Thymus (tissue), 14 donors: ENCODE results near the gene DNAJB13. TPM values are rescaled to one million over a fixed set of nuclear protein-coding genes. Genes with fewer than 3 reads are reported as not detected.

Experiments
- DNase-seq, 9 donors: peaks; one replicate each; pipeline ENCODE4 v3.0.0-alpha.2; 2013; ENCODE audit warnings: low spot score in 9 of 9, low read depth in 6 of 9, missing footprints in 1 of 9
- H3K27ac ChIP-seq, 2 donors: one replicate each; pipeline ENCODE4 v1.5.1; 2013; ENCODE audit warnings: control low read depth in 1 of 2, low read depth in 1 of 2, low read length in 1 of 2, mild to moderate bottlenecking in 1 of 2, moderate library complexity in 1 of 2
- H3K27me3 ChIP-seq, 2 donors: one replicate each; pipeline ENCODE4 v1.5.1; 2013; ENCODE audit warnings: low read length in 1 of 2; ENCODE audit not compliant: control insufficient read depth in 2 of 2, insufficient read depth in 1 of 2
- H3K36me3 ChIP-seq, 2 donors: one replicate each; pipeline ENCODE4 v1.5.1; 2013; ENCODE audit warnings: low read length in 1 of 2, mild to moderate bottlenecking in 1 of 2, moderate library complexity in 1 of 2; ENCODE audit not compliant: control insufficient read depth in 2 of 2, insufficient read depth in 2 of 2
- H3K4me1 ChIP-seq, 2 donors: one replicate each; pipeline ENCODE4 v1.5.1; 2013; ENCODE audit warnings: low read length in 2 of 2; ENCODE audit not compliant: control insufficient read depth in 2 of 2, insufficient read depth in 2 of 2
- H3K4me3 ChIP-seq, 2 donors: one replicate each; pipeline ENCODE4 v1.5.1; 2013; ENCODE audit warnings: low read length in 2 of 2, control low read depth in 1 of 2, mild to moderate bottlenecking in 1 of 2
- H3K9me3 ChIP-seq, 2 donors: one replicate each; pipeline ENCODE4 v1.5.1; 2013; ENCODE audit warnings: low read length in 1 of 2, mild to moderate bottlenecking in 1 of 2; ENCODE audit not compliant: control insufficient read depth in 2 of 2, insufficient read depth in 1 of 2
- WGBS: extraction: QIAGEN DNeasy Blood & Tissue Kit; methylation state at CpG from one replicate; pipeline ENCODE4 v1.1.7; 2013; 5-methylcytosine and 5-hydroxymethylcytosine counted together
- long read RNA-seq, 10 donors: transcript quantifications; one replicate each; lab custom pipeline, GENCODE V29; 2026
- polyA plus RNA-seq: library from polyadenylated mRNA; stranded (reverse); fragments of 200-250 nt; gene quantifications from one replicate; pipeline ENCODE4 v1.2.3, GENCODE V29; 2013
- total RNA-seq: library from RNA; stranded (reverse); fragments of 120-200 nt; gene quantifications from one replicate; pipeline ENCODE4 v1.2.4, GENCODE V29; 2013
- donor health status: healthy.

The DNAJB13 gene, protein sequence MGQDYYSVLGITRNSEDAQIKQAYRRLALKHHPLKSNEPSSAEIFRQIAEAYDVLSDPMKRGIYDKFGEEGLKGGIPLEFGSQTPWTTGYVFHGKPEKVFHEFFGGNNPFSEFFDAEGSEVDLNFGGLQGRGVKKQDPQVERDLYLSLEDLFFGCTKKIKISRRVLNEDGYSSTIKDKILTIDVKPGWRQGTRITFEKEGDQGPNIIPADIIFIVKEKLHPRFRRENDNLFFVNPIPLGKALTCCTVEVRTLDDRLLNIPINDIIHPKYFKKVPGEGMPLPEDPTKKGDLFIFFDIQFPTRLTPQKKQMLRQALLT
- total RNA-seq (0.24 TPM), polyA plus RNA-seq (0.30 TPM)
- long read RNA-seq, donor 1: 0 reads
- long read RNA-seq, donor 2: 0 reads
- long read RNA-seq, donor 3: 0 reads
- long read RNA-seq, donor 4: 0 reads
- long read RNA-seq, donor 5: 0 reads
- long read RNA-seq, donor 6: 0 reads
- long read RNA-seq, donor 7: 0 reads
- long read RNA-seq, donor 8: 0 reads
- long read RNA-seq, donor 9: 0 reads
- long read RNA-seq, donor 10: 0 reads

DNA sequence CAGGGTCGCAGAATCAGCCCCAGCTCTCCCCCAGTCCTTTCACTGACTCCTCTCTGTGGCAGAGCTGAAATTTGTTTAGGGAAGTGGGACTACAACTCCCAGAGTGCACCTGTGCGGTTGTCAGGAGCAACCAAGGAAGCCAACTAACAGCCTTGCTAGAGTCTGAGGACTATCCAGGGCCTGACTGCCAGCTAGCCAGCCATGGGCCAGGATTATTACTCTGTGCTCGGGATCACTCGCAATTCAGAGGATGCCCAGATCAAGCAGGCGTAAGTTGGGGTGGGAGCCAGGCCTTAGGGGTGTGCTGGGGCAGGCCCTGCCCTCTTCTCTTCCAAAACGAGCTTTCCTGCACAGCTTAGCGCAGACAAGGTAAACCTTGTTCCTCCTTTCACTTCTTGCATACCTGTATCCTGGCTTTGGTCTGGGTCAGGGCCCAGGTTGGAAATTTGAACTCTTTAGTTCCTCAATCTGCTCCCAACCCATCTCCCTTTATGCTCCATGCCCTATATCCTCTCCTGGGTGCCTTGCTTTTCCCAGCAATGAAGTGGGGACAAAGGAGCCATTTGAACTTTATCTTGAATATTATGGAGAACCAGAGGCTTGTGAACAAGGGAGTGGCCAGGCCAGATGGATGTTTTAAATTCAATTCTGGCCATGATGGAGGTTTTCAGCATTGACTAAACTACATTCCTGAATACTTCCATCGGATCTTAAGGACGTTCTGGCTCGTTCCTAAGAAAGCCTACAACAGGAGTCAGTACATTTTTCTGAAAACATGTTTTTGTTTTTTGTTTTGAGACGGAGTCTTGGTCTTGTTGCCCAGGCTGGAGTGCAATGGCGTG lies at the start of gene DNAJB13:
DNAJB13 (plus strand) TSS at position 158 of the 842 bp plus-strand sequence; CDS start at position 202, 44 bp downstream.
- H3K9me3 ChIP-seq: no peaks in the 10 kb centered on the region
- peak in 2 of 9 donors; percentile 55 to 64 for DNase-seq
- no peaks in the 10 kb centered on the region for H3K27me3 ChIP-seq
- H3K4me3 ChIP-seq: no peak within 1 kb of the TSS
- no peak within 1 kb of the TSS for H3K27ac ChIP-seq
- WGBS: 96% methylated on average over 12 of the region's 12 CpGs
- H3K36me3 ChIP-seq: no peaks in the 10 kb centered on the region
- no peaks in the 10 kb centered on the region for H3K4me1 ChIP-seq

DNA sequence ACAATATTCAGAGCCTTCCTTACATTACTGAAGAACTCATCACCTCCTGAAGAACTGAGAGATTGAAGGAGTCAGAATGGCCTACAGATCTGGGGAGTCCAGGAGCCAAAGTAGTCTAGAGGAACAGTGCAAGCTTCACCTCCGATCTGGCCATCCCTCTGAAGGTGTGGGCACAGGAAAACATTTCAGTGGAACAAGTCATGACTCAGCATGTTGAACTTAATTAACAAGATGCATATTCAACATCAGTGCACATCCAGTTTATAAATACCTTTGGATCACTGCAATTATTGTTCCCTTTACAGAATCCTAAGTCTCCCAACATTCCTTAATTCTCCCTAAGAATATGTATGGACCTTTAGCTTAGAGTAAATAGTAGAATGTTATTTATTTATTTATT lies 48.5 kb upstream of the DNAJB13 start:
- peaks cover 15 to 22% of the 10 kb centered on the region in 2 donors for H3K36me3 ChIP-seq
- H3K4me1 ChIP-seq: peaks cover 0 to 2% of the 10 kb centered on the region in 2 donors

DNA sequence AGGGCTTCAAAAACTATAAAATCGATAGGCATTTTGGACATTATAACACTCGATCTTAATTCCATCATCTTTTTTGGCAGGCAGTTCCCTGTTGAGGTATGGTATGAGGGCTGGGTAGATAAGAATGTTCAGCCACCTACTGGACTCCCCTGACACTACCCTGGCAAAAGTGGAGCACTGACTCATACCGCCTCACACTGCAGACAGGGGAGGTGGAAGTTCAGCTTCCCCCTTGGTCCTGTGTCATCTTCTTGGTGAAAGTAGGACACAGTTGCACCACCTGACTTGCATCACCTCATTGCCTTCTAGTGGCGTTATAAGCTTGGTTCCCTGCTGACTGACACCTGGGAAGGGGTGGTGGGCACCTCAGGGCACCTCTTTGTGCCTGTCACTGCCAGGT lies 43.6 kb upstream of the DNAJB13 start:
- WGBS: 84% methylated on average over 4 of the region's 4 CpGs
- Histone ChIP-seq H3K27ac (peak overlapping the region in 1 of 2 donors; percentile 83), H3K4me1 (peaks cover 0 to 8% of the 10 kb centered on the region in 2 donors), H3K36me3 (peaks cover 7 to 16% of the 10 kb centered on the region in 2 donors), H3K4me3 (no peak overlapping the region), H3K9me3 (no peaks in the 10 kb centered on the region), H3K27me3 (no peaks in the 10 kb centered on the region)
- DNase-seq: peak in 8 of 9 donors; percentile 13 to 64 (median 38)

More for the DNA sequence above, 48.5 kb upstream of the DNAJB13 start:
- no peak overlapping the region for H3K27ac ChIP-seq
- H3K27me3 ChIP-seq: no peaks in the 10 kb centered on the region
- H3K9me3 ChIP-seq: no peaks in the 10 kb centered on the region
- DNase-seq: no peak
- no peak overlapping the region for H3K4me3 ChIP-seq
- WGBS: 96% methylated on average over 1 of the region's 1 CpG

DNA sequence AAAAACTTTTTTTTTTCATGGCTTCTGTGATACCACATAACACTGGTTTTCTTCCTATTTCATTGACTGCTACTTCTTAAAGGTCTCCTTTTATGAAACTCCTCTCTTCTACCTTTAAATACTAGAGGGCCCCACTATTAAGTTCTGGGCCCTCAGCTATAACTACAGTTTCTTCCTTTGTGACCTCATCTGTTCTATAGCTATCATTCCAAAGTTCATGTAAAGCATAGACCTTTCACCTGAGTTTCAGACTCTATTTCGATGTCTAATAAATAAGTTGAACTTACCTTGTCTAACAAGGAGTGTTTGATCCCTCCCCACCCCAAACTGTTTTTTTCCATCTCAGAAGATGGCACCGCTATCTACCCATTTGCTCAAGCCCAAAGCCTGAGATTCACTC lies 38.8 kb upstream of the DNAJB13 start:
- Histone ChIP-seq H3K27ac (no peak overlapping the region), H3K9me3 (no peaks in the 10 kb centered on the region), H3K27me3 (no peaks in the 10 kb centered on the region), H3K4me1 (peaks cover 0 to 8% of the 10 kb centered on the region in 2 donors), H3K36me3 (peaks cover 25 to 31% of the 10 kb centered on the region in 2 donors), H3K4me3 (no peak overlapping the region)
- DNase-seq: no peak
- 98% methylated on average over 2 of the region's 2 CpGs for WGBS

DNA sequence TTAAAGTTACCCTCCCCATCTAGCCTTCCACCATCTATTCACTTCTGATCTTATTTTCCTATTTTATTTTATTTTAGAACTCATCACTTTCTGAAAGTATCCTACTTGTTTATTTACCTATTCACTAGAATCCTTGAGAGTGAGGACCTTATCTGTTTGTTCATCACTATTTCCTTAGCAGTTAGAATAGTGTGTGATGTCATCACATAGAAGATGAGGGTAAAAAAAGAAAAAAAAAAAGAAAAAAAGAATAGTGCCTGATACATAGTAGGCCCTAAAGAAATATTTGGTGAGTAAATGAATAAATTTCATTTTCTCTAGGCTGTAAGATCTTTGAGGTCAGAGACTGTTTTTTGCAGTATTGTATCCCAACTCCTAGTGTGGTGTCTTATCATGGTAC lies 37.4 kb upstream of the DNAJB13 start:
- Histone ChIP-seq H3K27me3 (no peaks in the 10 kb centered on the region), H3K36me3 (peaks cover 29 to 40% of the 10 kb centered on the region in 2 donors), H3K4me1 (no peaks in the 10 kb centered on the region), H3K27ac (no peak overlapping the region), H3K4me3 (no peak overlapping the region), H3K9me3 (no peaks in the 10 kb centered on the region)
- no peak for DNase-seq

DNA sequence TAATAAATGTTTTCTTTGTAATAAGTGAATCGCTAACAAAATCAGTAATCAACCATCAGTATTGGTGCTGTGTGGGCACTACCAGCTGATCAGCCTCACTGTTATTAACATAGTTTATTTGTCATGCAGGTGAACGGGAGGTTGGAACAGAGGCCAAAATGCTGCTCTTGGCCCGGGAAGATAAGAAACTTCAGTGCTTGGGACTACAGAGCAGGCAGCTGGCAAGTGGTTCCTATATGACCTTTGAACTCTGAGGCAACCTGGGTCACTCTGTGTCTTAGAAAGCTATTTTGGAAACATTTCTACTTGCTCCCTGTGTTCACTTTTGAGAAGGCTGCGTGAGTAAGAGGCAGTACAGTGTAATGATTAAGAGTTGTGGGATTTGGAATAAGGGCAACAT lies 36.5 kb upstream of the DNAJB13 start:
- WGBS: 96% methylated on average over 4 of the region's 4 CpGs
- Histone ChIP-seq H3K27me3 (no peaks in the 10 kb centered on the region), H3K36me3 (peaks cover 31 to 42% of the 10 kb centered on the region in 2 donors), H3K9me3 (no peaks in the 10 kb centered on the region), H3K4me3 (no peak overlapping the region), H3K4me1 (no peaks in the 10 kb centered on the region), H3K27ac (no peak overlapping the region)
- no peak for DNase-seq

DNA sequence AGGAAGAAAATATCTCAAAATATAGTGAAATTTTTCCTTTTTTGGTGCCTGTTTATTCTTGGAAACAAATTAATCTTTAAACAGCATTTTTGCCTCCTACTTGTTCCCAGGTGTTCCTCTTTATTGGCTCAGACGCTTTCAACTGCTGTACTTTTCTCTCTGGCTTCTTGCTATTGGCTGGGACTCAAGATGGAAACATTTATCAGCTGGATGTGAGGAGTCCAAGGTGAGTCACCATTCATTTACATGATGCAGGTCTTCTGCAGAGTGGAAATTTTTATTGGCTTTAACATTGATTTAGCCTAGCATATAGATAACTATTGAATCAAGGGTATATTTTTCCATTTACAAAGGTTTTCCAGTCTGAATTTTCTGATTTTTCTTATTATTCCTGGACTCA lies 34.4 kb upstream of the DNAJB13 start:
- WGBS: 97% methylated on average over 1 of the region's 1 CpG
- Histone ChIP-seq H3K4me1 (no peaks in the 10 kb centered on the region), H3K9me3 (no peaks in the 10 kb centered on the region), H3K36me3 (peaks cover 32 to 42% of the 10 kb centered on the region in 2 donors), H3K27me3 (no peaks in the 10 kb centered on the region), H3K4me3 (no peak overlapping the region), H3K27ac (no peak overlapping the region)
- no peak for DNase-seq

DNA sequence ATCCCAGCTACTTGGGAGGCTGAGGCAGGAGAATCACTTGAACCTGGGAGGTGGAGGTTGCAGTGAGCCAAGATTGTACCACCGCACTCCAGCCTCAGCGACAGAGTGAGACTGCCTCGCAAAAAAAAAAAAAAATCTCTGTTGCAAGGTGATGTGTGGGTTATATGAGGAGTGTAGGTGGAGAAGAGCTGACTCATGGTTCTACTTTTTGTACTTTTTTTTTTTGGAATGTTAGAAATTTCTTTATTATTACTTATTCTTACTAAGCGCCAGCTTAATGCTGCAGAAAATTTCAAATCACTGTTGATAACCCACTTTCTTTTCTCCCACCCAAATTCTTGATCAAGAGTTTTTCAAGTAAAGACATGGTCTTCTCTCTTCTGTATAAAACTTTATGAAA lies 29.6 kb upstream of the DNAJB13 start:
- Histone ChIP-seq H3K27ac (no peak overlapping the region), H3K27me3 (no peaks in the 10 kb centered on the region), H3K9me3 (no peaks in the 10 kb centered on the region), H3K4me1 (no peaks in the 10 kb centered on the region), H3K4me3 (no peak overlapping the region), H3K36me3 (peaks cover 23 to 33% of the 10 kb centered on the region in 2 donors)
- DNase-seq: no peak
- WGBS: 98% methylated on average over 4 of the region's 4 CpGs

DNA sequence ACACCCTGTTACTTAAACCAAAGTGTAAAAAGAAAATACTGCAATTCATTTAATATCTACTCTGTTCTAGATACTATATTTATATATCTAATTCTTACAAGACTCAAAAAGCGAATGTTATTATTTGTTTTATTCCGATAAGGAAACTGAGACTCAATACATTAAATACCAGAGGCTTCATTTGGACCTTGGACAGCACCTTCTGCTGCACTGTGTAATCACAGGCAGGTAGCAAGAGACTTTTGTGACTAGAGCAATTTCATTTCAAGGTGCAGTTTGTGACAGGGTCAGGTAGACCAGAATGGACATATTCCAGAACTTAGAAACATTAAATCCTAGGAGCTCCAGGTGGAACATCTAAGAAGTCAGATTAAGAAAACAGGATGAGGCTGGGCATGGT lies 21.4 kb upstream of the DNAJB13 start:
- Histone ChIP-seq H3K27ac (no peak overlapping the region), H3K4me3 (no peak overlapping the region), H3K9me3 (no peaks in the 10 kb centered on the region), H3K27me3 (no peaks in the 10 kb centered on the region), H3K4me1 (no peaks in the 10 kb centered on the region), H3K36me3 (peaks cover 30 to 33% of the 10 kb centered on the region in 2 donors)
- no peak for DNase-seq
- WGBS: 98% methylated on average over 2 of the region's 2 CpGs
